ENCODE measurements around the gene UBAP2.

UBAP2 gene

GRCh38 chr9:33924978-33925797, 123.5 kb downstream of the UBAP2 start:
- DNase-seq (ENCODE audit: low read depth, low spot score), result peak; percentile 35

- DNase-seq (ENCODE audit: low read depth, low spot score), result no peak
These were observed 124.5 kb downstream of the UBAP2 start for GRCh38 chr9:33923998-33924701.

GRCh38 chr9:33923079-33923478, 125.6 kb downstream of the UBAP2 start:
- DNase-seq (ENCODE audit: low read depth, low spot score), result no peak

- no peak for DNase-seq (ENCODE audit: low read depth, low spot score)
These were observed 126.5 kb downstream of the UBAP2 start for GRCh38 chr9:33921967-33922895.

- DNase-seq (ENCODE audit: low read depth, low spot score), result no peak
These were observed 129.3 kb downstream of the UBAP2 start for GRCh38 chr9:33919276-33919897.

GRCh38 chr9:33917036-33917435, 131.7 kb downstream of the UBAP2 start:
- no peak for DNase-seq (ENCODE audit: low read depth, low spot score)

- DNase-seq (ENCODE audit: low read depth, low spot score), result no peak
These were observed 133.6 kb downstream of the UBAP2 start for GRCh38 chr9:33914887-33915628.

- DNase-seq (ENCODE audit: low read depth, low spot score), result no peak
These were observed 135.1 kb downstream of the UBAP2 start for GRCh38 chr9:33913541-33913940.

GRCh38 chr9:33908749-33909148, 139.9 kb downstream of the UBAP2 start:
- DNase-seq (ENCODE audit: low read depth, low spot score), result no peak

- DNase-seq (ENCODE audit: low read depth, low spot score), result no peak
These were observed 140.6 kb downstream of the UBAP2 start for GRCh38 chr9:33908114-33908513.

- no peak for DNase-seq (ENCODE audit: low read depth, low spot score)
These were observed 141.3 kb downstream of the UBAP2 start for GRCh38 chr9:33907347-33907746.

GRCh38 chr9:33906769-33907168, 141.9 kb downstream of the UBAP2 start:
- DNase-seq (ENCODE audit: low read depth, low spot score), result no peak

GRCh38 chr9:33905137-33905536, 143.6 kb downstream of the UBAP2 start:
- no peak for DNase-seq (ENCODE audit: low read depth, low spot score)

- DNase-seq (ENCODE audit: low read depth, low spot score), result no peak
These were observed 145.4 kb downstream of the UBAP2 start for GRCh38 chr9:33903157-33903780.

GRCh38 chr9:33894316-33894715, 154.4 kb downstream of the UBAP2 start:
- no peak for DNase-seq (ENCODE audit: low read depth, low spot score)

GRCh38 chr9:33893861-33894260, 154.8 kb downstream of the UBAP2 start:
- DNase-seq (ENCODE audit: low read depth, low spot score), result no peak

- DNase-seq (ENCODE audit: low read depth, low spot score), result no peak
These were observed 162.7 kb downstream of the UBAP2 start for GRCh38 chr9:33885948-33886347.

GRCh38 chr9:33884856-33885701, 163.6 kb downstream of the UBAP2 start:
- DNase-seq (ENCODE audit: low read depth, low spot score), result no peak

- DNase-seq (ENCODE audit: low read depth, low spot score), result no peak
These were observed 167.1 kb downstream of the UBAP2 start for GRCh38 chr9:33881635-33882034.
